Natural killer cell (primary cell): ENCODE data around the gene ERFL. TPM values are rescaled to one million over a fixed set of nuclear protein-coding genes. Genes with fewer than 3 reads are reported as not detected.

Experiments used
- ATAC-seq, 3 donors: fragments of 150-1000 bp in 2 of 3; fragments of 200-7000 bp in 1 of 3; cut with Tn5 transposase; 1 replicate in 1 of 3; 2 replicates in 2 of 3; pipeline ENCODE4 v1.10.0; 2021; ENCODE audit warnings: mild to moderate bottlenecking in 2 of 3, moderate library complexity in 2 of 3
- DNase-seq, 2 donors: peaks; one replicate each; pipeline versions ENCODE4 v3.0.0 to v3.0.0-alpha.2; 2013 to 2021; ENCODE audit warnings: mixed read lengths in 1 of 2
- H3K27ac ChIP-seq: one replicate; pipeline ENCODE4 v1.5.1; 2013; ENCODE audit warnings: mild to moderate bottlenecking, low read length
- H3K27me3 ChIP-seq: one replicate; pipeline ENCODE4 v1.6.1; 2013; ENCODE audit warnings: low read length; ENCODE audit not compliant: control insufficient read depth, insufficient read depth
- H3K36me3 ChIP-seq: one replicate; pipeline ENCODE4 v1.6.1; 2013; ENCODE audit warnings: low read length; ENCODE audit not compliant: control insufficient read depth, insufficient read depth
- H3K4me1 ChIP-seq: one replicate; pipeline ENCODE4 v1.6.1; 2013; ENCODE audit warnings: low read length; ENCODE audit not compliant: control insufficient read depth, insufficient read depth
- H3K4me3 ChIP-seq: one replicate; pipeline ENCODE4 v1.5.1; 2013; ENCODE audit warnings: low read length
- H3K9me3 ChIP-seq: one replicate; pipeline ENCODE4 v1.6.1; 2013; ENCODE audit warnings: low read length; ENCODE audit not compliant: control insufficient read depth, insufficient read depth
- H3K27ac Mint-ChIP-seq, 2 donors: one replicate each; pipeline ENCODE4 v1.8.0; 2022; ENCODE audit warnings: mild to moderate bottlenecking in 2 of 2, mixed read lengths in 2 of 2, moderate library complexity in 1 of 2
- H3K27me3 Mint-ChIP-seq, 2 donors: one replicate each; pipeline ENCODE4 v1.8.0; 2022; ENCODE audit warnings: low read depth in 2 of 2, mixed read lengths in 2 of 2
- H3K36me3 Mint-ChIP-seq: one replicate; pipeline ENCODE4 v1.8.0; 2022; ENCODE audit warnings: mixed read lengths
- H3K4me1 Mint-ChIP-seq, 2 donors: one replicate each; pipeline ENCODE4 v1.8.0; 2022; ENCODE audit warnings: mixed read lengths in 2 of 2
- H3K4me3 Mint-ChIP-seq: one replicate; pipeline ENCODE4 v1.8.0; 2022; ENCODE audit warnings: mild to moderate bottlenecking, moderate library complexity, mixed read lengths
- H3K9me3 Mint-ChIP-seq, 2 donors: one replicate each; pipeline ENCODE4 v1.8.0; 2022; ENCODE audit warnings: mixed read lengths in 2 of 2
- CTCF ChIP-seq: fragments of 200-600 bp; IDR thresholded peaks from one replicate; pipeline ENCODE4 v1.8.0; 2022; ENCODE audit warnings: antibody characterized with exemption
- WGBS: methylation state at CpG from one replicate; pipeline ENCODE4 v1.1.7; 2013; ENCODE audit warnings: missing lambda C conversion rate; ENCODE audit not compliant: insufficient coverage; 5-methylcytosine and 5-hydroxymethylcytosine counted together
- intact Hi-C: fragments of 100-400 bp; cut with micrococcal nuclease; formaldehyde crosslinking; loops from one replicate; pipeline ENCODE4 v1.14.2; 2022
- total RNA-seq, 4 donors: library from RNA; stranded (reverse); fragments of 120-200 nt in 1 of 4; gene quantifications; one replicate each; pipeline versions ENCODE4 v1.2.3 to v1.2.4, GENCODE V29; 2013 to 2022

The ERFL gene
- total RNA-seq, 3 donors from 2014 or later (not counting 1 experiment from before 2014, with no cell fraction given) = 1.1 to 2.1 (median 1.5) TPM

GRCh38 chr19:41868120-41868988 lies 59.9 kb downstream of the ERFL start:
- H3K36me3 Mint-ChIP-seq = no peaks in the 10 kb centered on the region
- TF ChIP-seq CTCF = no peak
- no peak for DNase-seq
- Histone ChIP-seq H3K4me3 (no peak overlapping the region), H3K4me1 (peaks cover 76% of the 10 kb centered on the region), H3K27ac (peak overlapping the region; percentile 11), H3K9me3 (no peaks in the 10 kb centered on the region), H3K36me3 (peaks cover 53% of the 10 kb centered on the region), H3K27me3 (no peaks in the 10 kb centered on the region)
- no peak overlapping the region for H3K4me3 Mint-ChIP-seq
- H3K27ac Mint-ChIP-seq = peak overlapping the region; percentile 51 to 52
- intact Hi-C loops = no loop called here
- no peaks in the 10 kb centered on the region for H3K27me3 Mint-ChIP-seq
- H3K9me3 Mint-ChIP-seq = no peaks in the 10 kb centered on the region
- no peak for ATAC-seq
- WGBS = 87% methylated on average over 10 of the region's 10 CpGs
- H3K4me1 Mint-ChIP-seq = peaks cover 36 to 57% of the 10 kb centered on the region in 2 donors

- TF ChIP-seq CTCF = no peak
Measured at GRCh38 chr19:41866284-41866683, 62.0 kb downstream of the ERFL start.

GRCh38 chr19:41864374-41864773 lies 63.9 kb downstream of the ERFL start:
- DNase-seq (no peak), ATAC-seq (no peak)
- no peak overlapping the region for H3K4me3 ChIP-seq
- Mint-ChIP-seq H3K36me3 (no peaks in the 10 kb centered on the region), H3K27me3 (no peaks in the 10 kb centered on the region), H3K27ac (peak overlapping the region; percentile 17 to 34), H3K4me3 (no peak overlapping the region), H3K4me1 (peaks cover 41 to 63% of the 10 kb centered on the region in 2 donors), H3K9me3 (no peaks in the 10 kb centered on the region)
- H3K36me3 ChIP-seq = peaks cover 65% of the 10 kb centered on the region
- no peak for TF ChIP-seq CTCF
- no peaks in the 10 kb centered on the region for H3K27me3 ChIP-seq
- H3K9me3 ChIP-seq = no peaks in the 10 kb centered on the region
- H3K27ac ChIP-seq = no peak overlapping the region
- 92% methylated on average over 5 of the region's 5 CpGs for WGBS
- intact Hi-C loops = no loop called here
- H3K4me1 ChIP-seq = peaks cover 67% of the 10 kb centered on the region

More at GRCh38 chr19:41866284-41866683, 62.0 kb downstream of the ERFL start:
- H3K9me3 Mint-ChIP-seq = no peaks in the 10 kb centered on the region
- H3K27me3 Mint-ChIP-seq = no peaks in the 10 kb centered on the region
- H3K9me3 ChIP-seq = no peaks in the 10 kb centered on the region
- no peak overlapping the region for H3K4me3 Mint-ChIP-seq
- peaks cover 76% of the 10 kb centered on the region for H3K4me1 ChIP-seq
- no peaks in the 10 kb centered on the region for H3K27me3 ChIP-seq
- H3K27ac Mint-ChIP-seq = peak overlapping the region; percentile 31 to 36
- no peak overlapping the region for H3K4me3 ChIP-seq
- peaks cover 35 to 57% of the 10 kb centered on the region in 2 donors for H3K4me1 Mint-ChIP-seq
- WGBS = 91% methylated on average over 3 of the region's 3 CpGs
- H3K36me3 Mint-ChIP-seq = no peaks in the 10 kb centered on the region
- ATAC-seq = no peak
- DNase-seq = no peak
- H3K27ac ChIP-seq = no peak overlapping the region
- intact Hi-C loops = no loop called here
- peaks cover 72% of the 10 kb centered on the region for H3K36me3 ChIP-seq
